Glutamatergic neuron (in vitro differentiated cells): Measurements from ENCODE around the gene B3GALNT2. TPM values are rescaled to one million over a fixed set of nuclear protein-coding genes. Genes with fewer than 3 reads are reported as not detected.

Experiments
- DNase-seq: peaks from one replicate; pipeline ENCODE4 v3.0.0; 2022
- H3K27ac Mint-ChIP-seq: one replicate; pipeline ENCODE4 v1.8.0; 2020; ENCODE audit warnings: mild to moderate bottlenecking, mixed read lengths, inconsistent platforms; ENCODE audit not compliant: unreplicated experiment
- H3K27me3 Mint-ChIP-seq: one replicate; pipeline ENCODE4 v1.8.0; 2020; ENCODE audit warnings: mild to moderate bottlenecking, moderate library complexity, mixed read lengths, inconsistent platforms; ENCODE audit not compliant: unreplicated experiment
- H3K36me3 Mint-ChIP-seq: one replicate; pipeline ENCODE4 v1.8.0; 2020; ENCODE audit warnings: mild to moderate bottlenecking, mixed read lengths, inconsistent platforms; ENCODE audit not compliant: unreplicated experiment
- H3K4me1 Mint-ChIP-seq: one replicate; pipeline ENCODE4 v1.8.0; 2020; ENCODE audit warnings: mild to moderate bottlenecking, low read depth, mixed read lengths, inconsistent platforms; ENCODE audit not compliant: unreplicated experiment
- H3K4me3 Mint-ChIP-seq: one replicate; pipeline ENCODE4 v1.8.0; 2020; ENCODE audit warnings: mild to moderate bottlenecking, mixed read lengths, inconsistent platforms; ENCODE audit not compliant: unreplicated experiment
- H3K9me3 Mint-ChIP-seq: one replicate; pipeline ENCODE4 v1.8.0; 2020; ENCODE audit warnings: mild to moderate bottlenecking, moderate library complexity, mixed read lengths, inconsistent platforms; ENCODE audit not compliant: unreplicated experiment
- total RNA-seq: library from RNA; stranded (reverse); fragmentation: NEBNext Ultra II Directional; extraction: Animal tissue kit (Norgen Biotek cat#: 25700); gene quantifications from one replicate; pipeline ENCODE4 v1.2.1, GENCODE V29; 2021; ENCODE audit not compliant: unreplicated experiment
- TF ChIP-seq, protein P1 (sequence below): fragments of 200-600 bp; sonication (generic); IDR thresholded peaks from one replicate; pipeline ENCODE4 v1.5.0; 2021; ENCODE audit not compliant: partially characterized antibody, unreplicated experiment

Gene B3GALNT2
- total RNA-seq, 1 donor from 2014 or later, result 12.3 TPM

DNA sequence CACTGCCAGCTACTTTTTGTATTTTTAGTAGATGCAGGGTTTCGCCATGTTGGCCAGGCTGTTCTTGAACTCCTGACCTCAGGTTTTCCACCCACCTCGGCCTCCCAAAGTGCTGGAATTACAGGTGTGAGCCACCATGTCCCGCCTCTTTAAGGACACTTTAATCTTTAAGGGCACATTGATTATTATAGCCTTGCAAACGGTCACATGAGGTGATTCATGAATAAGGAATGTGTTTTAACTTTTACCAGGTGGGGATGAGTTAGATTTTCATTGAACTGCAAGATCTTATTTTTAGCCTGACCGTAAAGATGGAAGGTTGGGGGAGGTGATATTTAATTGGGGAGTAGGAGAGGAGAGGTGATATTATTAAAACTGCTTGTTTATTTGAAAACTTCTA lies 75.1 kb downstream of the B3GALNT2 start:
- Mint-ChIP-seq H3K36me3 (no peaks in the 10 kb centered on the region), H3K27me3 (no peaks in the 10 kb centered on the region), H3K4me1 (peaks cover 5% of the 10 kb centered on the region), H3K4me3 (no peak overlapping the region), H3K27ac (no peak overlapping the region), H3K9me3 (no peaks in the 10 kb centered on the region)
- TF ChIP-seq, protein P1, sequence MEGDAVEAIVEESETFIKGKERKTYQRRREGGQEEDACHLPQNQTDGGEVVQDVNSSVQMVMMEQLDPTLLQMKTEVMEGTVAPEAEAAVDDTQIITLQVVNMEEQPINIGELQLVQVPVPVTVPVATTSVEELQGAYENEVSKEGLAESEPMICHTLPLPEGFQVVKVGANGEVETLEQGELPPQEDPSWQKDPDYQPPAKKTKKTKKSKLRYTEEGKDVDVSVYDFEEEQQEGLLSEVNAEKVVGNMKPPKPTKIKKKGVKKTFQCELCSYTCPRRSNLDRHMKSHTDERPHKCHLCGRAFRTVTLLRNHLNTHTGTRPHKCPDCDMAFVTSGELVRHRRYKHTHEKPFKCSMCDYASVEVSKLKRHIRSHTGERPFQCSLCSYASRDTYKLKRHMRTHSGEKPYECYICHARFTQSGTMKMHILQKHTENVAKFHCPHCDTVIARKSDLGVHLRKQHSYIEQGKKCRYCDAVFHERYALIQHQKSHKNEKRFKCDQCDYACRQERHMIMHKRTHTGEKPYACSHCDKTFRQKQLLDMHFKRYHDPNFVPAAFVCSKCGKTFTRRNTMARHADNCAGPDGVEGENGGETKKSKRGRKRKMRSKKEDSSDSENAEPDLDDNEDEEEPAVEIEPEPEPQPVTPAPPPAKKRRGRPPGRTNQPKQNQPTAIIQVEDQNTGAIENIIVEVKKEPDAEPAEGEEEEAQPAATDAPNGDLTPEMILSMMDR, result no peak
- no peak for DNase-seq

DNA sequence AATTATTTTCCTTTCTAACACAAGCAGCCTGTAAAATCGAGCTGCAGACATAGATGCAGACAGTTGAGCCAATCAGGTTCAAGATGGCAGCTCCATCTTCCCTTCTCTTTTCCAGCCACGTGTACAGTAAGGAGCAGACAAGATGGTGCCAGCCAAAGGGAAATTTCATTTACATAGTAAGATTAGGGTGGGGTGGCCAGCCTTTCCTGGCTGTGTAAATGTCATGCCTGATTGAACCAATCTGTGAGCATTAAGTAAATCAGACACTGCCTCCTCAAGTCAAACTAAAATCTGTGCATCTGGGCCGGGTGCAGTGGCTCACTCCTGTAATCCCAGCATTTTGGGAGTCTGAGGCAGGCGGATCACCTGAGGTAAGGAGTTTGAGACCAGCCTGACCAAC lies 76.8 kb downstream of the B3GALNT2 start:
- no peak for DNase-seq
- Mint-ChIP-seq H3K27me3 (peaks cover 2% of the 10 kb centered on the region), H3K4me1 (peaks cover 13% of the 10 kb centered on the region)

DNA sequence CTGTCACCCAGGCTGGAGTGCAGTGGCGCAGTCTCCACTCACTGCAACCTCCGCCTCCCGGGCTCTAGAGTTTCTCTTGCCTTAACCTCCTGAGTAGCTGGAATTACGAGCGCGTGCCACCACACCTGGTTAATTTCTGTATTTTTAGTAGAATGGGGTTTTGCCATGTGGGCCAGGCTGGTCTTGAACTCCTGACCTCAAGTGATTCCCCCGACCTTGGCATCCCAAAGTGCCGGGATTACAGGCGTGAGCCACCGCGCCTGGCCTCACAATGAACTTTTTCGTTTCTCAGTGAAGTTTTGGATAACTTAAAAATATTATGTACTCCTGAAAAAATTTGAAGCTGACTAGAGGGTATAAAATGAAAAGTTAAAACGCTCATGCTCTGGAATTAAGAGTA lies 77.6 kb downstream of the B3GALNT2 start:
- Mint-ChIP-seq H3K27me3 (peaks cover 2% of the 10 kb centered on the region), H3K4me3 (no peak overlapping the region), H3K36me3 (no peaks in the 10 kb centered on the region)

More for the DNA sequence above, 76.8 kb downstream of the B3GALNT2 start:
- no peak overlapping the region for H3K4me3 Mint-ChIP-seq
- no peak overlapping the region for H3K27ac Mint-ChIP-seq
- H3K9me3 Mint-ChIP-seq, result peaks cover 1% of the 10 kb centered on the region
- H3K36me3 Mint-ChIP-seq, result no peaks in the 10 kb centered on the region
- TF ChIP-seq, protein P1, result no peak

DNA sequence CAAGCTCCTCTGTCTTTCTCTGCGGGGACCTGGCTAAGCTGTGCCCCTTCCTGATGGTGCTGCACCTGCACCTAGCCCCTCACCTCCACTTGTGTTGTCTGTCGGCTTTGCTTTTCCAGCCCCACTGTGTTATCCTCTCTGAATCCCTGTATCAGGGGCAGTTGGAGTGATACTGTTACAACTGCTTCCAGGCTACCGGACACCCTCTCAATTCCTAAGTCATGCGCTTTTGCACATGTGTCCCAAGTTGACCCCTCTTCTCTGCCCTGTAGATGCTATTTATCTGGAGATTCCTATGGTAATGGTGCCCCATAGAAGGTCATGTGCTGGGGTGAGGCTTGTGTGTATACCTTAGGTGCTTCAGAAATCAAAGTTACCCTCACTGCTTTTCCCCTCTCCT lies 78.1 kb downstream of the B3GALNT2 start:
- Mint-ChIP-seq H3K27ac (peak overlapping the region; percentile 5), H3K4me1 (peaks cover 18% of the 10 kb centered on the region), H3K4me3 (no peak overlapping the region), H3K36me3 (no peaks in the 10 kb centered on the region), H3K27me3 (peaks cover 2% of the 10 kb centered on the region), H3K9me3 (peaks cover 1% of the 10 kb centered on the region)
- TF ChIP-seq, protein P1, result no peak
- no peak for DNase-seq

More for the DNA sequence above, 77.6 kb downstream of the B3GALNT2 start:
- H3K9me3 Mint-ChIP-seq, result peaks cover 1% of the 10 kb centered on the region
- H3K4me1 Mint-ChIP-seq, result peaks cover 17% of the 10 kb centered on the region
- DNase-seq, result no peak
- no peak overlapping the region for H3K27ac Mint-ChIP-seq
- TF ChIP-seq, protein P1, result no peak

DNA sequence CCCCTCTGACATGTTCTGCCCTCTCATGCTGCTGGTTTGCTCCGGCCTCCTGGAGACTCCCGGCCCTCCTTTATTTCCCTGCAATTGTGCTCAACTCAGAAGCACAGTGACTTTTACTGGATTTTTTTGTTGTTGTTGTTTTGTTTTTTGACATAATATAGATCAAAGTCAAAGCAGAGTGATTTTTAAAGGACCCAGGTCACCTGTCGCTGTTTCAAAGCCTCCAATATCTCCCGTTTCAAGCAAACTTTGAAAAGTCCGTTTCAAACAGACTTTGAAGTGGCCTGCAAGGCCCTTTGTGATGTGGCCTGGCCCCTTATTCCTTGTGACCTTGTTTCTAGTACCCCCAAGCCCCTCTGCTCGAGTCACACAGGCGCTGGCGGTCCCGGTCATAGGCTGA lies 78.9 kb downstream of the B3GALNT2 start:
- TF ChIP-seq, protein P1, result no peak
- peaks cover 18% of the 10 kb centered on the region for H3K4me1 Mint-ChIP-seq
- peaks cover 1% of the 10 kb centered on the region for H3K9me3 Mint-ChIP-seq
- no peak overlapping the region for H3K27ac Mint-ChIP-seq
- DNase-seq, result no peak
- H3K36me3 Mint-ChIP-seq, result no peaks in the 10 kb centered on the region
- peaks cover 2% of the 10 kb centered on the region for H3K27me3 Mint-ChIP-seq
- H3K4me3 Mint-ChIP-seq, result no peak overlapping the region
